HG03558 (cell line): ENCODE data around the gene MICAL1.

Source experiments
- ATAC-seq: cut with Tn5 transposase; IDR thresholded peaks from one replicate; pipeline ENCODE4 v1.9.1; 2021; ENCODE audit warnings: moderate number of reproducible peaks; ENCODE audit not compliant: unreplicated experiment; ENCODE audit errors: extremely low read depth

Gene MICAL1

GRCh38 chr6:109455437-109456110 lies at the start of gene MICAL1:
Gene MICAL1, minus strand, starts transcription at chr6:109455772. Its CDS starts 1,576 bp downstream, at chr6:109454196.
- ATAC-seq = peak; percentile 41

DNA sequence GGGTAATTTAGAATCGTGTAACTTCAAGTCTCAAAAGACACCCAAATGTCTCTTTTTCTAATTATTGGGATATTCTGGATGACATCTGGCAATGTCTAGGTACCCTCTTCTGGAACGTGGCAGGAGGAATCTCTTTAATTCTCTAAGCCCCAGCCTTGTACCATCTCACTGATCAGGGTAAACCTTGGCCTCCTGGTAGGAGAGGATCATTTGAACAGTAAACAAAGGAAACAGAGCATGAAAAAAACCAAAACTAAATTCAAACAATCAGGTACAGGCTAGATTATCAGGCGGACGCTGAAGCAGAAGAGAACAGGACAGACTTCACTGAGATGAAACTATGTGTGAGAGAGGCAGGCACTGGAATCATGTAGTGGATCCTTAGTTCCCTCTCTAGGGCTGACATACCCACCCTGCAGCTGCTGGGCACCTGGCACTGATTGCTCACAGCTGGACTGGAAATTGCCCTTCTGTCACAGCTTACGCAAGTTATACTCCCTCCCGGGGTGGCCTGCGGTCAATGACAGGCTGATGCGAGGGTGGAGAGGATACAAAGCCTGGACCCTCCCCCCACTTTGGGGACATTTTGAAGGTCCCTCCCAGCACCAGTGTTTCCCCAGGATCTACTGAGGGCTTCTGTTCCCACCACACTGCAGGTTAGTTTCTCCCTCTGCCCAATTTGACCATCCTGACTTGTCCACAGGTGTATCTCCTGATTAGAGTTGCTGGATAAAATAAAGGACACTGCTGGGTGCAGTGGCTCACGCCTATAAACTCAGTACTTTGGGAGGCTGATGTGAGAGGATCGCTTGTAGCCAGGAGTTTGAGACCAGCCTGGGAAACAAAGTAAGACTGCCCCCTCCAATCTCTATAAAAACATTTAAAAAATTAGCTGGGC lies 48.0 kb upstream of the MICAL1 start:
- no peak for ATAC-seq

GRCh38 chr6:109498936-109499335 lies 43.4 kb upstream of the MICAL1 start:
- no peak for ATAC-seq

GRCh38 chr6:109498052-109498451 lies 42.5 kb upstream of the MICAL1 start:
- no peak for ATAC-seq

DNA sequence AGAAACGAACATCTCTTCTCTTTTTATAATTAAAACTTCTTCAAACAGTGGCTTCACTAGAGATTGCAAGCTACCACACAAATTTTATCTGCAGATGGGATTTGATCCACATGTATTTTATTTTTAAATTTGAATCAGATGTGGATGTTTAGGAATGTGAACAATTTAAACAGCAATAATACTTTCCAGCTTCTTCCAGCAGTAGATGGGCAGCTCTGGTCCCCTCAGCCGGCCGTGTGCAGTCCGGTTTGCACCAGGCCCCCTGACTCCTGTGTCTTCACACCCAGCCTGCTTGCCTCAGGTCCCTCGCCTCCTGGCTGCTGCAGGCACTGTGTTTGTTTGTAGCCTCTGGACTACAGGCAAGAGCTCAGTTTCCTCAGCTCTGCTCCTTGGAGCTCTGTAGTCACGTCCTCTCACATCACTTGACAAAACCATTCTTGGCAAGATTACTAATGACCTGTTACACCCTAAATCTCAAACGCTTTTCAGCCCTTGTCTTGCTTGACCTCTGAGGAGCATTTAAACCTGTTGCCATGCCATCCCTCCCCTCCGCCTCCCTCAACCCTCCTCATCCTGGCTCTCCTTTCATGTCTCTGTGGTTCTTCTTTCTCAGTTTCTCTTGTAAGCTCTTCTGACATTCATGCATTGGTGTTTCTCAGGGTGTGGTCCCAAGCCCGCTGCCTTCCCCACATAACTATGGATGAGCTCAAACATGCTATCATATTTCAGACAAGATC lies 40.6 kb upstream of the MICAL1 start:
- no peak for ATAC-seq

- no peak for ATAC-seq
Measured at GRCh38 chr6:109493865-109494264, 38.3 kb upstream of the MICAL1 start.

- no peak for ATAC-seq
Measured at GRCh38 chr6:109491207-109491938, 35.8 kb upstream of the MICAL1 start.

- no peak for ATAC-seq
Measured at GRCh38 chr6:109490713-109491112, 35.1 kb upstream of the MICAL1 start.

DNA sequence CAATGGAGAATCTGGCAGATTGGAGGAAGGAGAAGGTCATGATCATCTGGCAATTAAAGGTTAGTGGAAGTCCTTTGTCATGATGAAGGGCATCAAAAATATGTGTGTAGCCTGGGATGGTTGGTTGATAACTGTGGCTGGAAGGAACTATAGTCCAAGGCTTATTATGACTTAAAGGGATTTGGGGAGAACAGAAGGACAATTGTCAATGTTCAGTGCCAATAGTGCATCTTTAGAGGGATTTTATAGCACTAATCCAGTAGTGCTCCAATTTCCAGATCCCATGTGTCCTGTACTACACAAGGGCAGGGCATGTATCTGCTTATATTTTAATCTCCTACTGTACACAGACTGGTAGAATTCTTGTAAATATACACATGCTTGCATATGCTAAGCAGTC lies 32.4 kb upstream of the MICAL1 start:
- ATAC-seq = no peak

GRCh38 chr6:109486068-109486467 lies 30.5 kb upstream of the MICAL1 start:
- ATAC-seq = no peak

GRCh38 chr6:109485266-109485935 lies 29.8 kb upstream of the MICAL1 start:
- ATAC-seq = no peak

GRCh38 chr6:109484122-109484521 lies 28.6 kb upstream of the MICAL1 start:
- no peak for ATAC-seq

DNA sequence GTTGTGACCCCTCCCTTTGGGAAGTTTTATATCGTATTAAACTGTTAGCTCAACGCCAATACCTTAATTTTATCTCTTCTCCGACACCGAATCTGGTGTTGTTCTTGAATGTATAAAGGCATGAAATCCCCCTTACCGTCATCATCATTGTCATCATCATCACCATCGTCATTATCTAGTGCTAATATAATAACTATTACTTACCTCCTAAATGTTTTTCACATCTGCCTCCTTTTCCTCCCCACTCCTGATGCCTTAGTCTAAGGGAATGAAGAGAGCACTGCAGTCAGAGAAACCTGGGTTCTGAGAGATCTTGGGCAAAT lies 28.1 kb upstream of the MICAL1 start:
- no peak for ATAC-seq

DNA sequence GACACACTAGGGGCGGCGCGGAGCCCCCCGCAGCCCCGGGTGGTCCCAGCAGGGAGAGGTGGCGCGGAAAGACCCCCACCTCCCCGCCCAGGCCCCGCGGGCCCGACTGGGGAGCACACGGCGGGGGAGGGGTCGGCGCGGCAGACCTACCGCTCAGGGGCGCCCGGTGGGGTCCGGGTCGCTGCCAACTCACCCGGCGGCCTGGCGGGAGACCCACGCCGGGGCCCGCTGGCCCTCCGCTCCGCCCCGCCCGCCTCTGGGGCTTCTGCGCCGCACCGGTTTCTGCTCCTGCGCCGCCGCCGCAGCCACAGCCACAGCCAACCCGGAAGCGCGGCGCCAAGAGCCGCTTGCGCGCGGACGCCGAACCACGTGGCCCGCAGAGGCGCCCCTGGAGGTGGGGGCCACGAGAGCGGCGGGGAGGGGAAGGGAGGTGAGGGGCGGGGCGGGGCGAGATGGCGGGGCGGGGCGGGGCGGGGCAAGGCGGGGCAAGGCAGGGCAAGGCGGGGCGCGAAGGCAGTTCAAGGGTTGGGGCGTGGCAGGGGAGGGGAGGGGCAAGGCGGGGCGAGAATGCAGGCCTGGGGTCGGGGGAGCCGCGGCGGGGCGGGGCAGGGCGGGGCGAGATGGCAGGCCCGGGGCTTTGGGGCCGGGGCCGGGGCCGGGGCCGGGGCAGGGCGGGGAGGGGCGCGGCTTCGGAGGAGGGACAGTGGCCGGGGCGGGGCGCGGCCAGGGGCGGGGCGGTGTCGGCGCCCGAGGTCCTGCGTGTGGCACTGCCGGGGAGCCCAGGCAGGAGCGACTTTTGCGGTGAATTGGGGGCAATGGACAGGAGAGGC lies 27.5 kb upstream of the MICAL1 start, which contains the start of gene ZBTB24:
ZBTB24 (minus strand) TSS at position 315 of the 830 bp plus-strand sequence. CDS start 1,193 bp downstream, outside the sequence.
- ATAC-seq = peak; percentile 76

GRCh38 chr6:109480993-109481480 lies 25.5 kb upstream of the MICAL1 start:
- ATAC-seq = no peak

DNA sequence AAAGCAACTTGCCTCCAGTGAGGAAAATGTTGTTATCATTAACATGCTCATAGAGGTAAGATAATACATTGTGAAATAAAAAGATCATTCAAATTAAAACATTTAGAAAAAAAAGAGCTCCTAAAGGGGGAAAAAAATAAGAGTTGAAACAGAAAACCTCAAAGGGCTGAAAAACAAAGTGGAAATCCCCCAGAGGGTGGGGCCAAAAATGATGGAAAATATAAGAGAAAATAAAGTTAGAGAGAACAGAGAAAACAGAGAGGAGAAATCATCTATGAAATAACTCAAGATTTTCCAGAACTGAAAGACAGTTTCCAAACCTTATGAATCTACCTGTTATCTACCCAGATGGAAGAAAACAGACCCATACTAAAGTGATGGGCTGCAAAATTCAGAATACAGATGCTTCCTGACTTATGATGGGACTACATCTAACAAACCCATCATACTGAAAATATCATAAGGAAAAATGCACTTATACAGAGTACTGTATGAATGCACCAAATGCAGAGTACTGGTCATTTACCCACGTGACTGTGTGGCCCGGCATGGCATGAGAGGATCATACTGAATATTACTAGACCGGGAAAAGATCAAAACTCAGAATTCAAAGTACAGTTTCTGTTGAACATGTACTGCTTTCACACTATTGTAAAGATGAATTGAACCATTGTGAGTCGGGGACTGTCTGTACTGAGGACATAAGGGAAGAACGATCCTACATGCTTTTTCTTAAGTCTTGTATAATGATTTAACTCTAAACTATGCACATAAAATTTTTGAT lies 23.5 kb upstream of the MICAL1 start:
- no peak for ATAC-seq

DNA sequence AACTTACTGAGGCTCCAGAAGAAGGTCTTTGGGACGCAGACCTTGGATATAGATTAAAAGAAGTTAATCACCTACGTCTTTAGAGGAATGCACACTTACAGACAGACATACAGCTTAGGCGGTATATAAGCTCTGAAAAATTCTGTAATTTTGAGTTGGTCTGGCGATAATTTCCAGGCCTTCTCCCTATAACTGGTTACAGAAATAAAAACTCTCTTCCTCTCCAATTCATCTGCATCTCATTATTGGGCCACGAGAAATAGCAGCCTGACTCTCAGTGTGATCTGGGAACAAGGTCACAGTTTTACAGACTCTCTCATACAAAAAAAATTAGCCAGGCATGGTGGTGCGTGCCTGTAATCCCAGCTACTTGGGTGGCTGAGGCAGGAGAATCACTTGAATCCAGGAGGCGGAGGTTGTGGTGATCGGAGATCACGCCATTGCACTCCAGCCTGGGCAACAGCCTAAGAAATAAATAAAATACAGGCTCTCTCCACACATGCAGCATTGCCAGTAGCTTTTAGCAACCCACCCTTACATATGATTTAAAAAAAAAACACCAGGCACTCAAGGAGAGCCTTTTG lies 22.7 kb upstream of the MICAL1 start:
- no peak for ATAC-seq

DNA sequence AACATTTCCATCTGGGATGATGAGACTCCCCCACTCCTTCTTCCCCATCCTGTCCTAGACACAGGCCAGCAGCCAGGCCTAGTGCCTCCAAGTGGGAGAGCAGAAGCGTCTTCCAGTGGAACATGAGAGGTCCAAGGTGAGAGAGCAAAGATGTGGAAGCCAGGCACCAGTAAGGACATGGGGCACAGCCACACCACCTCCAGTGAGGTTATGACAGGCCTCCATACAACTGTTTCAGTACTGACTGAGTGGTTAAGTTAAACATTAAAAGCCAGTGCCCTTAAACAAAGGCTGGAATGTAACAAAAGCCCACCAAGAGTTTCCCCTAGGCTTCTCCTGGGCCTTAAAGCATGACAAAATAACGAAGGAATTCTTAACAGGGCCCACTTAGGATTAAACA lies 22.2 kb upstream of the MICAL1 start:
- no peak for ATAC-seq
